NCI-H2196 (cell line): Measurements from ENCODE around the gene C11orf71.
A peak's percentile ranks its signal among the peaks of the same experiment; 100 is the strongest.

Experiments
- DNase-seq: peaks from one replicate; lab custom pipeline; 2025; ENCODE audit not compliant: unreplicated experiment; lab: John Stamatoyannopoulos, UW

Gene C11orf71

GRCh38 chr11:114399490-114400215, 658 bp downstream of the C11orf71 start:
- DNase-seq: peak; percentile 55

- DNase-seq: no peak
These were observed 1.9 kb downstream of the C11orf71 start for GRCh38 chr11:114398303-114398920.

GRCh38 chr11:114397349-114397982, 2.8 kb downstream of the C11orf71 start:
- no peak for DNase-seq

- no peak for DNase-seq
These were observed 3.4 kb downstream of the C11orf71 start for GRCh38 chr11:114396916-114397315.

- DNase-seq: no peak
These were observed 4.6 kb downstream of the C11orf71 start for GRCh38 chr11:114395736-114396135.

GRCh38 chr11:114392735-114393667, 7.3 kb downstream of the C11orf71 start:
- DNase-seq: no peak

GRCh38 chr11:114386545-114386944, 13.8 kb downstream of the C11orf71 start:
- no peak for DNase-seq

- no peak for DNase-seq
These were observed 14.2 kb downstream of the C11orf71 start for GRCh38 chr11:114386131-114386530.

- DNase-seq: no peak
These were observed 15.8 kb downstream of the C11orf71 start for GRCh38 chr11:114384487-114384886.

- no peak for DNase-seq
These were observed 17.8 kb downstream of the C11orf71 start for GRCh38 chr11:114382509-114382908.

GRCh38 chr11:114379394-114380069, 20.8 kb downstream of the C11orf71 start:
- DNase-seq: no peak

GRCh38 chr11:114377612-114378267, 22.6 kb downstream of the C11orf71 start:
- no peak for DNase-seq

GRCh38 chr11:114375052-114375451, 25.3 kb downstream of the C11orf71 start:
- DNase-seq: no peak

GRCh38 chr11:114368918-114369680, 31.2 kb downstream of the C11orf71 start:
- DNase-seq: no peak

GRCh38 chr11:114367244-114367957, 32.9 kb downstream of the C11orf71 start:
- no peak for DNase-seq

- DNase-seq: no peak
These were observed 33.7 kb downstream of the C11orf71 start for GRCh38 chr11:114366331-114367243.

GRCh38 chr11:114362958-114363357, 37.4 kb downstream of the C11orf71 start:
- no peak for DNase-seq

- no peak for DNase-seq
These were observed 38.0 kb downstream of the C11orf71 start for GRCh38 chr11:114362326-114362725.
